Epithelial cell of esophagus (primary cell): ENCODE data around the gene AGPAT3.
A peak's percentile ranks its signal among the peaks of the same experiment; 100 is the strongest.

Source experiments
- DNase-seq: peaks from one replicate; pipeline ENCODE4 v3.0.0; 2010; ENCODE audit warnings: low read depth
- H3K4me3 ChIP-seq: 2 replicates; pipeline ENCODE4 v1.5.1; 2011; ENCODE audit warnings: mild to moderate bottlenecking, low read length, control low read depth
- TF ChIP-seq, protein P1 (sequence below): IDR thresholded peaks from 2 replicates; pipeline ENCODE4 v1.5.1; 2011; ENCODE audit warnings: low read depth, mild to moderate bottlenecking, low read length, control low read depth, inconsistent platforms; ENCODE audit not compliant: insufficient read depth; ENCODE audit errors: missing control alignments

The AGPAT3 gene

GRCh38 chr21:43877936-43878575 lies 13.0 kb downstream of the AGPAT3 start:
- H3K4me3 ChIP-seq = no peak overlapping the region
- no peak for DNase-seq
- TF ChIP-seq, protein P1, sequence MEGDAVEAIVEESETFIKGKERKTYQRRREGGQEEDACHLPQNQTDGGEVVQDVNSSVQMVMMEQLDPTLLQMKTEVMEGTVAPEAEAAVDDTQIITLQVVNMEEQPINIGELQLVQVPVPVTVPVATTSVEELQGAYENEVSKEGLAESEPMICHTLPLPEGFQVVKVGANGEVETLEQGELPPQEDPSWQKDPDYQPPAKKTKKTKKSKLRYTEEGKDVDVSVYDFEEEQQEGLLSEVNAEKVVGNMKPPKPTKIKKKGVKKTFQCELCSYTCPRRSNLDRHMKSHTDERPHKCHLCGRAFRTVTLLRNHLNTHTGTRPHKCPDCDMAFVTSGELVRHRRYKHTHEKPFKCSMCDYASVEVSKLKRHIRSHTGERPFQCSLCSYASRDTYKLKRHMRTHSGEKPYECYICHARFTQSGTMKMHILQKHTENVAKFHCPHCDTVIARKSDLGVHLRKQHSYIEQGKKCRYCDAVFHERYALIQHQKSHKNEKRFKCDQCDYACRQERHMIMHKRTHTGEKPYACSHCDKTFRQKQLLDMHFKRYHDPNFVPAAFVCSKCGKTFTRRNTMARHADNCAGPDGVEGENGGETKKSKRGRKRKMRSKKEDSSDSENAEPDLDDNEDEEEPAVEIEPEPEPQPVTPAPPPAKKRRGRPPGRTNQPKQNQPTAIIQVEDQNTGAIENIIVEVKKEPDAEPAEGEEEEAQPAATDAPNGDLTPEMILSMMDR = no peak

- TF ChIP-seq, protein P1 = no peak
- no peak overlapping the region for H3K4me3 ChIP-seq
- no peak for DNase-seq
These were observed 14.5 kb downstream of the AGPAT3 start for GRCh38 chr21:43879348-43880110.

DNA sequence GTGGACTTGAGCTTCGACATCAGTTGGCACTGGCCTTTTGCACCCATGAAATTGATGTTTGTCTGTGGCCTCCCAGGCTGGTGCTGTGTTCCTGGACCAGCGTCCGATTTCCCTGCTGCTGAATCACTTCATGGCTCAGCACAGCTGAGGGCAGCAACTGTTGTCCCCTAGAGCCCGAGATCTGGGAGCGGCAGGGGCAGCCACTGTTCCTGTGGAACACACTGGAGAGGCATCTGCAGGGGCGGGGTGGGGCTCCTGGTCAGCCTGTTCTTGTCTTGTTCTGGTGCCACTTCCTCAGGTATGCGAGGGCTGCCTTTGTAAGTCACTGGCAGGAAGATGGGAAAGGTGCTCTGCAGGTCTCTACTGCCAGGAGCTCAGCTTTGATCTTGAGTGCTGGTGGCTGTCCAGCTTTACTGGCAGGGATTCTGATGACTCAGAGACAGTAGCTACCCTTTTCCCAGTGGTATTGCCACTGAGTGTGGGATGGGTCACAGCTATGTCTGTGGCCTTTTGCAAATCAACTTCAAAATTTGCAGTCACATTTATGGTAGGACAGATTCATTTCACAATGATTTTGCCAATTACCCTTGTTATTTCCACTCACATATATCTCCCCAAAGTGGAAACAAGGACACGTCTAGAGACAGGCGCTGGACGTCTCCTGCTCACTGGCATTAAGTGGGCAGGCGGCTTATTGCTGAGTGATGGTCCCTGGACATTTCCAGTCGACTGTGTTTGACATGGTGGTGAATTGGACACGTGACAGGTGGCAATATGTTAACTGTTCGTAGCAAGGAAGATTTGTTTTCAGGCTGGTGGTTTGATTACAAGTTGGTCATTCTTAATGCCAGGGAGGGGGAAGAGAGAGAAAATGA lies 15.3 kb downstream of the AGPAT3 start:
- TF ChIP-seq, protein P1 = no peak
- no peak overlapping the region for H3K4me3 ChIP-seq
- DNase-seq = peak; percentile 45

- TF ChIP-seq, protein P1 = no peak
- DNase-seq = no peak
- no peak overlapping the region for H3K4me3 ChIP-seq
These were observed 16.3 kb downstream of the AGPAT3 start for GRCh38 chr21:43881283-43881682.

GRCh38 chr21:43881935-43882334 lies 16.9 kb downstream of the AGPAT3 start:
- no peak overlapping the region for H3K4me3 ChIP-seq
- DNase-seq = no peak
- TF ChIP-seq, protein P1 = no peak

GRCh38 chr21:43882952-43883545 lies 18.0 kb downstream of the AGPAT3 start:
- no peak for DNase-seq
- TF ChIP-seq, protein P1 = no peak
- H3K4me3 ChIP-seq = no peak overlapping the region
